Hepatocyte (in vitro differentiated cells): Measurements from ENCODE around the gene SCGB1D1. TPM values are rescaled to one million over a fixed set of nuclear protein-coding genes. Genes with fewer than 3 reads are reported as not detected.

ENCODE experiments used
- DNase-seq: peaks from one replicate; pipeline ENCODE4 v3.0.0-alpha.2; 2016; ENCODE audit warnings: low spot score
- H2AFZ ChIP-seq: fragments of 200-600 bp; sonication (generic); 2 replicates; pipeline ENCODE4 v1.6.0; 2016; ENCODE audit warnings: antibody characterized with exemption, mild to moderate bottlenecking
- H3K27ac ChIP-seq: fragments of 200-600 bp; sonication (generic); 2 replicates; pipeline ENCODE4 v1.5.1; 2016; ENCODE audit warnings: mild to moderate bottlenecking
- H3K27me3 ChIP-seq: fragments of 200-600 bp; sonication (generic); 2 replicates; pipeline ENCODE4 v1.6.1; 2016
- H3K36me3 ChIP-seq: fragments of 200-600 bp; sonication (generic); replicated peaks from 2 replicates; pipeline ENCODE4 v1.5.1; 2016; ENCODE audit warnings: low read depth; ENCODE audit not compliant: insufficient read depth
- H3K4me1 ChIP-seq: fragments of 200-600 bp; sonication (generic); 2 replicates; pipeline ENCODE4 v1.5.1; 2016; ENCODE audit warnings: mild to moderate bottlenecking, moderate library complexity; ENCODE audit not compliant: insufficient read depth
- H3K4me2 ChIP-seq: fragments of 200-600 bp; sonication (generic); 2 replicates; pipeline ENCODE4 v1.6.0; 2016
- H3K4me3 ChIP-seq: fragments of 200-600 bp; sonication (generic); 2 replicates; pipeline ENCODE4 v1.5.1; 2016; ENCODE audit warnings: mild to moderate bottlenecking
- H3K79me2 ChIP-seq: fragments of 200-600 bp; sonication (generic); 2 replicates; pipeline ENCODE4 v1.6.0; 2017; ENCODE audit warnings: mild to moderate bottlenecking
- H3K9me2 ChIP-seq: fragments of 200-600 bp; sonication (generic); replicated peaks from 2 replicates; pipeline ENCODE4 v1.6.0; 2017; ENCODE audit warnings: mild to moderate bottlenecking; ENCODE audit not compliant: insufficient read depth
- H3K9me3 ChIP-seq: fragments of 200-600 bp; sonication (generic); 2 replicates; pipeline ENCODE4 v1.5.1; 2016; ENCODE audit warnings: low read depth, mild to moderate bottlenecking
- H4K20me1 ChIP-seq: fragments of 200-600 bp; sonication (generic); 2 replicates; pipeline ENCODE4 v1.6.0; 2016; ENCODE audit warnings: mild to moderate bottlenecking; ENCODE audit not compliant: insufficient read depth, poor library complexity, severe bottlenecking
- CTCF ChIP-seq: fragments of 200-600 bp; sonication (generic); IDR thresholded peaks from 2 replicates; pipeline ENCODE4 v1.5.1; 2016; ENCODE audit warnings: antibody characterized with exemption, mild to moderate bottlenecking; ENCODE audit not compliant: poor library complexity
- EZH2 ChIP-seq: fragments of 200-600 bp; sonication (generic); IDR thresholded peaks from 2 replicates; pipeline ENCODE4 v1.6.1; 2016; ENCODE audit warnings: antibody characterized with exemption, mild to moderate bottlenecking, borderline replicate concordance
- EZH2phosphoT487 ChIP-seq: fragments of 200-600 bp; sonication (generic); IDR thresholded peaks from one replicate; pipeline ENCODE4 v1.6.1; 2018; ENCODE audit warnings: antibody characterized with exemption, mild to moderate bottlenecking, low read depth, moderate library complexity; ENCODE audit not compliant: unreplicated experiment, severe bottlenecking
- WGBS: methylation state at CpG from one replicate; pipeline ENCODE4 v1.1.6; 2016; ENCODE audit warnings: low lambda C conversion rate; ENCODE audit errors: missing lambda C conversion rate; 5-methylcytosine and 5-hydroxymethylcytosine counted together
- polyA plus RNA-seq: library from polyadenylated mRNA; unstranded; fragments of >200 nt; fragmentation: Nextera tagmentation; extraction: Ambion mirVana; gene quantifications from 2 replicates; pipeline ENCODE4 v1.2.1, GENCODE V29; 2016
- total RNA-seq: library from RNA; depleted of rRNA; stranded (reverse); fragments of >200 nt; gene quantifications from 2 replicates; pipeline ENCODE4 v1.2.3, GENCODE V29; 2014

The SCGB1D1 gene
- total and polyA plus RNA-seq, 2 experiments from 2014 or later, result not detected

GRCh38 chr11:62148271-62148980, 41.6 kb upstream of the SCGB1D1 start:
- Histone ChIP-seq H3K9me2 (no peaks in the 10 kb centered on the region), H3K79me2 (no peaks in the 10 kb centered on the region), H3K4me1 (no peaks in the 10 kb centered on the region), H3K9me3 (no peaks in the 10 kb centered on the region), H4K20me1 (no peaks in the 10 kb centered on the region), H3K27ac (no peak overlapping the region), H2AFZ (no peak overlapping the region), H3K4me2 (no peak overlapping the region), H3K36me3 (no peaks in the 10 kb centered on the region), H3K27me3 (no peaks in the 10 kb centered on the region), H3K4me3 (no peak overlapping the region)
- no peak for TF ChIP-seq EZH2
- no peak for TF ChIP-seq CTCF
- TF ChIP-seq EZH2phosphoT487, result no peak
- DNase-seq, result no peak
- WGBS, result 90% methylated on average over 9 of the region's 10 CpGs

- H3K4me1 ChIP-seq, result no peaks in the 10 kb centered on the region
- H3K27me3 ChIP-seq, result no peaks in the 10 kb centered on the region
- no peak for DNase-seq
- H3K4me3 ChIP-seq, result no peak overlapping the region
- H3K9me3 ChIP-seq, result no peaks in the 10 kb centered on the region
- WGBS, result 93% methylated on average over 17 of the region's 17 CpGs
- no peak overlapping the region for H2AFZ ChIP-seq
- H3K4me2 ChIP-seq, result no peak overlapping the region
- no peaks in the 10 kb centered on the region for H4K20me1 ChIP-seq
- TF ChIP-seq CTCF, result no peak
- TF ChIP-seq EZH2, result no peak
- no peak for TF ChIP-seq EZH2phosphoT487
- H3K36me3 ChIP-seq, result no peaks in the 10 kb centered on the region
- H3K9me2 ChIP-seq, result no peaks in the 10 kb centered on the region
- H3K79me2 ChIP-seq, result no peaks in the 10 kb centered on the region
- no peak overlapping the region for H3K27ac ChIP-seq
These were observed 39.8 kb upstream of the SCGB1D1 start for GRCh38 chr11:62149986-62150886.

GRCh38 chr11:62150887-62151736, 38.9 kb upstream of the SCGB1D1 start:
- no peaks in the 10 kb centered on the region for H3K9me3 ChIP-seq
- 96% methylated on average over 10 of the region's 10 CpGs for WGBS
- DNase-seq, result no peak
- H3K27me3 ChIP-seq, result no peaks in the 10 kb centered on the region
- H2AFZ ChIP-seq, result no peak overlapping the region
- H3K4me3 ChIP-seq, result no peak overlapping the region
- no peak overlapping the region for H3K27ac ChIP-seq
- no peaks in the 10 kb centered on the region for H3K9me2 ChIP-seq
- H3K36me3 ChIP-seq, result no peaks in the 10 kb centered on the region
- H4K20me1 ChIP-seq, result no peaks in the 10 kb centered on the region
- no peak for TF ChIP-seq CTCF
- TF ChIP-seq EZH2, result no peak
- TF ChIP-seq EZH2phosphoT487, result no peak
- no peaks in the 10 kb centered on the region for H3K4me1 ChIP-seq
- H3K79me2 ChIP-seq, result no peaks in the 10 kb centered on the region
- H3K4me2 ChIP-seq, result no peak overlapping the region
